ENCODE results near the gene PPP1R3C. TPM values are rescaled to one million over a fixed set of nuclear protein-coding genes. Genes with fewer than 3 reads are reported as not detected.
A peak's percentile ranks its signal among the peaks of the same experiment; 100 is the strongest.

The PPP1R3C gene
- total RNA-seq, 1 experiment from 2014 or later = 0.30 TPM

DNA sequence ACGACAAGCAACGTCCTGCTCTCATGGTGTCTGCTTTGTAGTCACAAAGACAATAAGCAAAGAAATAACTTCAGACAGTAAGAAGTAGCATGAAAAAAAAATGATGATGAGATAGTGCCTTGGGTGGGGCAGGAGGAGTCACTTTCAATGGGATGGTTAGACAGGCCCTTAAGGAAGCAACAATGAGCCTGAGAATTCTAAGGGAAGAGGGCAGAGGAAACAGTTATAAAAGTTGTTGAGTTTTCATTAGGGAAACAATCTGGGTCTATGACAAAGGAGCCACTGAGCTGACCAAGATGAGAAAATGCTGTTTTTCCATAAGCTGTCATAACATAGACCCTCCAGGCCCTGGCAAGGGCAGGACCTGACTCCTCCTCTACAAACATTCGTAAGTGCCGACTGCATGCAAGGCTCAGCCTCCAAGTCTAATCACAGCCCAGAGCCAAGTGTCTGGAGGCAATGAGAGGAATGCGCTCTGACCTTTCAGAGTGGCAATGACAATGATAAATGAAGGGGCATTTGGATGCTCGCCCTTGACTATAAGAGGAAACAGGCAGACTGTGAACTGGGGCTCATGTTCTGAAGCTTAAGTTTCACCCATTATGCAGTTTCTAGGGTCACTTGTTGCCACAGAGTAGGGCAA, 43.7 kb downstream of the PPP1R3C start:
- intact Hi-C loops (cut with micrococcal nuclease) = no loop called here
- Mint-ChIP-seq H3K4me1 (ENCODE audit: insufficient read depth, unreplicated experiment) (peaks cover 24% of the 10 kb centered on the region), H3K9me3 (ENCODE audit: unreplicated experiment) (no peaks in the 10 kb centered on the region), H3K27ac (ENCODE audit: low read depth, unreplicated experiment) (peak overlapping the region; percentile 11), H3K4me3 (ENCODE audit: unreplicated experiment) (no peak overlapping the region), H3K36me3 (ENCODE audit: insufficient read depth, unreplicated experiment) (peaks cover 7% of the 10 kb centered on the region), H3K27me3 (ENCODE audit: insufficient read depth, unreplicated experiment) (no peaks in the 10 kb centered on the region)
- BruUV-seq (replicated peaks) = no TSS peak
- CTCF ChIA-PET = interaction anchor here (0.6 to 0.8 kb wide), 3 partner anchors 46 to 1645 kb away, joined by 4 to 6 read pairs (median 4); no protein-coding TSS in a partner anchor
- TF ChIP-seq, protein P1, sequence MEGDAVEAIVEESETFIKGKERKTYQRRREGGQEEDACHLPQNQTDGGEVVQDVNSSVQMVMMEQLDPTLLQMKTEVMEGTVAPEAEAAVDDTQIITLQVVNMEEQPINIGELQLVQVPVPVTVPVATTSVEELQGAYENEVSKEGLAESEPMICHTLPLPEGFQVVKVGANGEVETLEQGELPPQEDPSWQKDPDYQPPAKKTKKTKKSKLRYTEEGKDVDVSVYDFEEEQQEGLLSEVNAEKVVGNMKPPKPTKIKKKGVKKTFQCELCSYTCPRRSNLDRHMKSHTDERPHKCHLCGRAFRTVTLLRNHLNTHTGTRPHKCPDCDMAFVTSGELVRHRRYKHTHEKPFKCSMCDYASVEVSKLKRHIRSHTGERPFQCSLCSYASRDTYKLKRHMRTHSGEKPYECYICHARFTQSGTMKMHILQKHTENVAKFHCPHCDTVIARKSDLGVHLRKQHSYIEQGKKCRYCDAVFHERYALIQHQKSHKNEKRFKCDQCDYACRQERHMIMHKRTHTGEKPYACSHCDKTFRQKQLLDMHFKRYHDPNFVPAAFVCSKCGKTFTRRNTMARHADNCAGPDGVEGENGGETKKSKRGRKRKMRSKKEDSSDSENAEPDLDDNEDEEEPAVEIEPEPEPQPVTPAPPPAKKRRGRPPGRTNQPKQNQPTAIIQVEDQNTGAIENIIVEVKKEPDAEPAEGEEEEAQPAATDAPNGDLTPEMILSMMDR (IDR thresholded peaks at IDR 0.05; ENCODE audit: unreplicated experiment) = no peak
- DNase-seq (ENCODE audit: unreplicated experiment) = no peak
- POLR2A ChIA-PET = interaction anchor here (0.6 to 1.6 kb wide), 2 partner anchors 10 to 23 kb away, joined by 5 read pairs; no protein-coding TSS in a partner anchor

DNA sequence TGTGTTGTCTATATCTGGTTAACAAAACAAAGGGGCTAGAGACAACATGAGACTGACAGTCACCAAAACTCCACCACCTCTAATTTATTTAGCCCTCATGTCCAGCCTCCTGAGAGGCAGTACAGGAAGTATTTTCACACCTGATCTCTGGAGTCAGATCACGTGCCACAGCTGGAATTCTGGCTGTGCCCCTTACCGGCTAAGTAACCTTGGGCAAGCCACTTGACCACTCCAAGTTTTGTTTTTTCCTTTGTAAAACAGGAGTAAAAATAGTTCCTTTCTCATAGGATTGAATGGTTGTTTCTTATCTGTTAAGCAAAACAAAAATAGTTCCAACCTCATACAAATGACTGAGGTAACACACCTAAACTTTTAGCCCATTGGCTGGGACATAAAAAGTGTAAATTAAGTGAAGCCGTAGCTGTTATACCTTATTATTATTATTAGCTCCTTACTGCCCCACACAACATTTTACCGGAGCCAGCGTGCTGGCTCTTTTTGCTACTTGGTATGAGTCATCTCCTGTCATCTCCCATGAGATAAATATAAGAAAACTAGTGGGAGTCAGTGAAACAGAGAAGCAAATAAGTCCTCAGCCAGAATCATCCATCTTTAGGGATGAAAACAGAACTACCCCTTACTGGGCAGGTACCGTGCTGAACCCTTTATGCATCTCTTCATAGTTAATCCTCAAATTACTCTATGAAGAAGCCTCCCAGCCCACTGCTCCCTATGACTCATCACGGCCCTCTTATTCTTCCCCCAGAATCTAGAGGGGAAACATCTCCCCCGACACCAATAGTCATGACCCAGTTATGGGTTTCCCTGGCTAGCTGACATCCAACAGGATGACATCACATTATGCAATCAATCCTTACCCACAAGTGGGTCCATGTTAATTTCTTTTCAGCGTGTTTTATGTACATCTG, 44.9 kb downstream of the PPP1R3C start:
- intact Hi-C loops (cut with micrococcal nuclease) = no loop called here
- ChIA-PET CTCF (interaction anchor here (0.8 to 0.9 kb wide), 2 partner anchors 9 to 47 kb away, joined by 3 to 4 read pairs; no protein-coding TSS in a partner anchor), POLR2A (interaction anchor here (0.6 to 1.3 kb wide), 7 partner anchors 9 to 96 kb away, joined by 3 to 5 read pairs (median 3); no protein-coding TSS in a partner anchor)
- peak; percentile 70 for DNase-seq (ENCODE audit: unreplicated experiment)
- no peak overlapping the region for H3K4me3 Mint-ChIP-seq (ENCODE audit: unreplicated experiment)
- peaks cover 24% of the 10 kb centered on the region for H3K4me1 Mint-ChIP-seq (ENCODE audit: insufficient read depth, unreplicated experiment)
- TF ChIP-seq, protein P1 (IDR thresholded peaks at IDR 0.05; ENCODE audit: unreplicated experiment) = no peak
- BruUV-seq (replicated peaks) = no TSS peak
- peaks cover 7% of the 10 kb centered on the region for H3K36me3 Mint-ChIP-seq (ENCODE audit: insufficient read depth, unreplicated experiment)
- H3K27ac Mint-ChIP-seq (ENCODE audit: low read depth, unreplicated experiment) = peak overlapping the region; percentile 11
- H3K9me3 Mint-ChIP-seq (ENCODE audit: unreplicated experiment) = no peaks in the 10 kb centered on the region
- no peaks in the 10 kb centered on the region for H3K27me3 Mint-ChIP-seq (ENCODE audit: insufficient read depth, unreplicated experiment)

DNA sequence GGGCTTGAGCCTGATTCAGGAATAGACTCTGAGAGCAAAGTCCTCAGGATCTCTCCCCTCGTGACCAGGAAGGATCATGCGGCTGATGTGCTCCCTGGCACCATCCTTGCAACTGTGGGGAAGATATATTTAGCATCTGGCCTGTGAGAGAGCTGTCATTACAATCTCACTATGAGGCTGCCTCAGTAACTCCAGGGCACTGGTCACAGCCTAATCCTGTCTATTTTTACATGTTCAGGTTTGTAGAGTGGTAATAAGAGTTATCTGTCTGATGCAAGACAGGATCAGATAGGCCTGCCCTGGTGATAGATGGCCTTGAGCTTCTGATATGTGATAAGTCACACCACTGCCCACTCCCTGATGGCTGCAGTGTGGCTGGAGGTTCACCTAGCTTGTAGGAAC, 50.7 kb downstream of the PPP1R3C start:
- H3K4me1 Mint-ChIP-seq (ENCODE audit: insufficient read depth, unreplicated experiment) = no peaks in the 10 kb centered on the region
- no peak overlapping the region for H3K4me3 Mint-ChIP-seq (ENCODE audit: unreplicated experiment)
- TF ChIP-seq, protein P1 (IDR thresholded peaks at IDR 0.05; ENCODE audit: unreplicated experiment) = no peak
- peaks cover 7% of the 10 kb centered on the region for H3K36me3 Mint-ChIP-seq (ENCODE audit: insufficient read depth, unreplicated experiment)
- intact Hi-C loops (cut with micrococcal nuclease) = no loop called here
- no peak for DNase-seq (ENCODE audit: unreplicated experiment)
- H3K27ac Mint-ChIP-seq (ENCODE audit: low read depth, unreplicated experiment) = no peak overlapping the region
- no peaks in the 10 kb centered on the region for H3K9me3 Mint-ChIP-seq (ENCODE audit: unreplicated experiment)
- POLR2A ChIA-PET = interaction anchor here (0.6 kb wide), 1 partner anchor 112 kb away, joined by 3 read pairs; no protein-coding TSS in a partner anchor
- no peaks in the 10 kb centered on the region for H3K27me3 Mint-ChIP-seq (ENCODE audit: insufficient read depth, unreplicated experiment)
- BruUV-seq (replicated peaks) = no TSS peak
- CTCF ChIA-PET = interaction anchor here (0.6 to 1.7 kb wide), 3 partner anchors 13 to 53 kb away, joined by 3 to 5 read pairs (median 4); no protein-coding TSS in a partner anchor
